ENCODE measurements around the gene CHST2.
A peak's percentile ranks its signal among the peaks of the same experiment; 100 is the strongest.

Gene CHST2

DNA sequence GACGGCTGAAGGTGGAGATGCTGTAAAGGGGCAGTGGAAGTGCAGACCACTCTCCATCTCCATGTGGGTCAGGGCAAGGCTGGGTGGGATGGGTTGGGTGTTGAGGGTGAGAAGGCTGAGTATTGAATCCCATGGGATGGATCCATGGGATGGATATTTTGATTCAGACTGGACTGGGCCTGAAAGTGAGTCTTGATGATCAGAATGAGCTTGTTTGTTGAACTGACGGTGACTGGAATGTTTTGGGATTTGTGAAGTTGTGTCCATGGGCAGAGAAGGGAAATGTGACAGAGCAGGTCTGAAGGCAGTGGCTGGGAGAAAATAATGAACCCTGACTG, 49.3 kb downstream of the CHST2 start:
- TF ChIP-seq, protein P1, sequence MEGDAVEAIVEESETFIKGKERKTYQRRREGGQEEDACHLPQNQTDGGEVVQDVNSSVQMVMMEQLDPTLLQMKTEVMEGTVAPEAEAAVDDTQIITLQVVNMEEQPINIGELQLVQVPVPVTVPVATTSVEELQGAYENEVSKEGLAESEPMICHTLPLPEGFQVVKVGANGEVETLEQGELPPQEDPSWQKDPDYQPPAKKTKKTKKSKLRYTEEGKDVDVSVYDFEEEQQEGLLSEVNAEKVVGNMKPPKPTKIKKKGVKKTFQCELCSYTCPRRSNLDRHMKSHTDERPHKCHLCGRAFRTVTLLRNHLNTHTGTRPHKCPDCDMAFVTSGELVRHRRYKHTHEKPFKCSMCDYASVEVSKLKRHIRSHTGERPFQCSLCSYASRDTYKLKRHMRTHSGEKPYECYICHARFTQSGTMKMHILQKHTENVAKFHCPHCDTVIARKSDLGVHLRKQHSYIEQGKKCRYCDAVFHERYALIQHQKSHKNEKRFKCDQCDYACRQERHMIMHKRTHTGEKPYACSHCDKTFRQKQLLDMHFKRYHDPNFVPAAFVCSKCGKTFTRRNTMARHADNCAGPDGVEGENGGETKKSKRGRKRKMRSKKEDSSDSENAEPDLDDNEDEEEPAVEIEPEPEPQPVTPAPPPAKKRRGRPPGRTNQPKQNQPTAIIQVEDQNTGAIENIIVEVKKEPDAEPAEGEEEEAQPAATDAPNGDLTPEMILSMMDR (conservative IDR thresholded peaks at IDR 0.05; ENCODE audit: low read depth, low read length) = no peak
- no peak overlapping the region for H3K4me3 ChIP-seq (ENCODE audit: low read length)

DNA sequence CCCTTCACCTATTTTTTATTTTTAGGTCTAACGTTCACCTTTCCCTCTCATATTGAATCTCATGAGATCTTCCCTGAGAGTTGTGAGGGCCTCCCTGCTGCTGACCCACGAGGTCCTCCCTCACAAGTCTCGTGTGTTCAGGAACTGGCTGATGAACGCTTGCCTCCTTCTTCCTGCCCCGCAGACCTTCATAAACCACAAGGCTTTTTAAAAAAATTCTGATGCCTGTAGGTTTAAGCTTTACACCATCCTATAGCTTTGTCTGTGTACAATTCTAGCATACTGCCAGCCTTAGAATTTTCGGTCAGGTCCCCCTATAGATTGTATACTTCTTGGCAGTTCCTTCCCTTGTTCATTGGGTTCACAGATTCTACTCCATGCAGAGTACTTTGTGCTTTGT, 50.5 kb downstream of the CHST2 start:
- no peak for DNase-seq (ENCODE audit: low read depth)

More for the DNA sequence above, 49.3 kb downstream of the CHST2 start:
- no peak for DNase-seq (ENCODE audit: low read depth)

DNA sequence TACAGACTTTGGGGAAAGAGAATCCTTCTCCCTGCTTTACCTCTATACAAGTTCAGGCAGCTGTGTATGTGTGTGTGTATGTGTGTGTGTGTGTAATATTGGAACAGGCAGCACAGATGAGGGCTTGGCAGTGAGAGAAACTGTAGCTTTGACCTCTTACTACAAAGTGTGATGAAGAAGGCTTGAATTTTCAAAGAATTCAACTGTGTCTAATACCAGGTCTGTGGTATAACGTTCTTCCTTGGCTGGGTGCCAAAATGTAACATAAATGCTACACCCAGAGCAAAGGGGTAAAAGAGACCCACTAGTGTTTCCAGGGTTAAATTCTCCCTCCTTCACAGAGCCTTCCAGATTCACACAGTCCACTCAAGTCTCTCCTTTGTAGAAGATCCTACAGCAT, 51.1 kb downstream of the CHST2 start:
- TF ChIP-seq, protein P1 (conservative IDR thresholded peaks at IDR 0.05; ENCODE audit: low read depth, low read length) = no peak
- no peak for DNase-seq (ENCODE audit: low read depth)
- no peak overlapping the region for H3K4me3 ChIP-seq (ENCODE audit: low read length)

More for the DNA sequence above, 50.5 kb downstream of the CHST2 start:
- TF ChIP-seq, protein P1 (conservative IDR thresholded peaks at IDR 0.05; ENCODE audit: low read depth, low read length) = no peak
- H3K4me3 ChIP-seq (ENCODE audit: low read length) = no peak overlapping the region

DNA sequence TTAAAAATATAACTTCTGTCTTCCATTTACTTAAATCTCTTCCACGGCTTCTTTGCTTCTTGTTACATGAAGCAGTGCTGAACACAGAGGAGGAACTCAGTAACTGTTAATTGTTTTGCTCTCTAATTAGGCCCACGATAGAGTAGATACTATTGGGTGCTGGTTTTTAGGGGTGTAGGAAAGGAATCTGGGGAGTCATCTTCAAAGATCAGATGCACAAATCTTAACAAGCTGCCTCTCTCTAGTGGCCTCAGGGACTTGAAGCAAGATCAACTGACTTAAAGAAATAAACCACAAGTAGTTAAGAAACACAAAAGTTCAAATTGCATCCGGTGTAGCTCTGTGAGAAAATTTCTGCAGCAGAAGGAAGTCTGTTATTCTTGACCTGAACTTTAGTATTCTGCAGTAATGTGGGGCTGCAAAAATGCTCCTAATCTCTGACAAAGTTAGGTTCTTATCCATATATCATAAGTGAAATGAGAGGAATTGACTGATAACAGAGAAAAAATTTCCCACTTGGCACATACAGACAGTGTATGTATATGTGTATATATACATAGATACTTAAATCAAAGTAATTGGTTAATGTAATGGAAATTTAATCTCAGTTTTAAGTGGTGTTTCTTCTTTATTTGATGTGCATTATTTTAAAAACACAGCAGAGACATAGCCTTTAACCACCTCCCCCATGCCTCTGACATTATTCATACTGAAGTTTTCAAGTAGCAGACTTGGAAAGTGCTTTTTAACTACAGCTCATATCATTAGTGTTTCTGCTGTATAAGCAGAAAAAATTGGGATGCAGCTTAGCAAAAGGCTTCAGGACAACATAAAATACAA, 51.8 kb downstream of the CHST2 start:
- H3K4me3 ChIP-seq (ENCODE audit: low read length) = no peak overlapping the region
- TF ChIP-seq, protein P1 (conservative IDR thresholded peaks at IDR 0.05; ENCODE audit: low read depth, low read length) = no peak
- DNase-seq (ENCODE audit: low read depth) = peak; percentile 16

DNA sequence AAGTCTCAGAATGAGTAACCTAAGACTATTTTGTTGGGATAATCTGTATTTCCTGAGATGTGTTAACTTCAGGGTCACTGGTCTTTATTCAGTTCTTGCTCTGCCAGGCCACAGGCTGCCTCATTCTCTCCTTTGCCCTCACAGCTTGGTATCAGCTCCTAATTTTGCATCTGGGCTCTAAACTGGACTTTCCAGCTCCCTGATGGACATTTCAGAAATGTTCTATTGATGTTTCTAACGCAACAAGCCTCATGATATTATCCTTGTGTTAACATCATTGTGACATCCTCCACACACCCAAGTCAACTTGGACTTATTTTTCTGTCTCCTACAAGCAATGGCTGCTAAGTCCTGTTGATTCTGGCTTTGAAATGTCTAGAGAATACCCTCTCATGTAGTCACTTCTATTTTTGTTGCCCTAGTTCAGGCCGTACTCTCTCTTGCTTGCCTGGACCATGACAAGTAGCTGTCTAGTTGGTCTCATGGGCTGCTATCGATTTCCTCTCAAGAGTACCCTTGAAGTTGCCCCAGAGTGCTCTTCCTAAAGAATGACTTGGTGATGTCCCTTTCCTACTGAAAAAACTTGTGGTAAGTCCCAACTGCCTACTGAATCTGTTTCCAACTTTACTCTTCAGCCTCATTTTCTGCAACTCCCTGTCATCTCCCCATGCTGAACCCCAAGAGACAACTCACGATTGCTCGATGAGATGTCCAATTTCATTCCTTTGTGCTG, 52.7 kb downstream of the CHST2 start:
- DNase-seq (ENCODE audit: low read depth) = no peak
- TF ChIP-seq, protein P1 (conservative IDR thresholded peaks at IDR 0.05; ENCODE audit: low read depth, low read length) = no peak
- no peak overlapping the region for H3K4me3 ChIP-seq (ENCODE audit: low read length)

DNA sequence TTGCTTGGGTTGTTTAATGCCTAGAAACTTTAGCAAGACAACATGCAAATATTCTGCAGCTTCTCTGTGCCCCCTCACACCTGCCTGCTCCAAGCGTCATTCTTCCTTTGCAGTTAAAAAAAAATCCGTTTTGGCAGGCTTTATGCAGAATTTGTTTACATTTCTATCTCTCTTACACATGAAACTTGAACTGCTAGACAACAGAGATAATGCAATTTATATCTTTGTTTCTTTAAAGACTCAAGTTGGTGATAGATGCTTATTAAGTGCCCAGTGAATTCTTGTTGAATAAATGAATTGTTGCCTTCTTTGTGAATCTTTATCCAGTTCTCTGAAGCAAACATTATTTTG, 53.2 kb downstream of the CHST2 start:
- no peak for DNase-seq (ENCODE audit: low read depth)
- H3K4me3 ChIP-seq (ENCODE audit: low read length) = no peak overlapping the region
- TF ChIP-seq, protein P1 (conservative IDR thresholded peaks at IDR 0.05; ENCODE audit: low read depth, low read length) = no peak

DNA sequence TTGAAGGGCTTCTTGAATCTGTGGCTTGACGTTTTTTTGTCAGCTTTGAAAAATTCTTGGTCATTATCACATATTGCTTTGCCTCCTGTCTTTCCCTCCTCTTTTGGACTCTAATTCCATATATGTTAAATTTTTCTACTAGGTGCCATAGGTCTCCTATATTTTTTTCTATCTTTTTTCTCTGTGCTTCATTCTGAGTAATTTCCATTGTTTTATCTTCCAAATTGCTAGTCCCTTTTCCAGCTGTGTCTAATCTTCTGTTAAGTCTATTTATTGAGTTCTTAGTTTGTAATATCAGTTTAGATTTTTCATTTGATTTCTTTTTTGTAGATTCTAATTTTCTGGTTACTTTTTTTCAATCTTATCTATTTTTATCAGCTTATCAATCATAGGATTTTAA, 53.7 kb downstream of the CHST2 start:
- TF ChIP-seq, protein P1 (conservative IDR thresholded peaks at IDR 0.05; ENCODE audit: low read depth, low read length) = no peak
- no peak overlapping the region for H3K4me3 ChIP-seq (ENCODE audit: low read length)
- no peak for DNase-seq (ENCODE audit: low read depth)
